Activated CD4-positive, alpha-beta memory T cell treated with anti-CD3 and anti-CD28 coated beads, Interleukin-2, amount 10 ng/mL, durations not matched to agents 7 days and 5 days (primary cell): ENCODE data around the gene DHX30. TPM values are rescaled to one million over a fixed set of nuclear protein-coding genes. Genes with fewer than 3 reads are reported as not detected.

Experiments
- CTCF ChIA-PET: fragments of 350-600 bp; sonication (Branson Sonifier 250); formaldehyde crosslinking; loops from one replicate; lab custom pipeline; 2021; ENCODE audit warnings: antibody characterized with exemption, inconsistent platforms; lab: Charles Lee
- POLR2A ChIA-PET: fragments of 350-600 bp; sonication (Branson Sonifier 250); formaldehyde crosslinking; loops from one replicate; lab custom pipeline; 2021; ENCODE audit warnings: antibody characterized with exemption; lab: Charles Lee
- DNase-seq: peaks from one replicate; pipeline ENCODE4 v3.0.0-alpha.2; 2020
- H3K27ac Mint-ChIP-seq: one replicate; pipeline ENCODE4 v1.8.0; 2021; ENCODE audit warnings: mild to moderate bottlenecking, mixed read lengths
- H3K27me3 Mint-ChIP-seq: one replicate; pipeline ENCODE4 v1.8.0; 2021; ENCODE audit warnings: mixed read lengths
- H3K36me3 Mint-ChIP-seq: one replicate; pipeline ENCODE4 v1.8.0; 2021; ENCODE audit warnings: low read depth, mixed read lengths
- H3K4me1 Mint-ChIP-seq: one replicate; pipeline ENCODE4 v1.8.0; 2021; ENCODE audit warnings: mixed read lengths
- H3K4me3 Mint-ChIP-seq: one replicate; pipeline ENCODE4 v1.8.0; 2021; ENCODE audit warnings: mild to moderate bottlenecking, mixed read lengths
- H3K9me3 Mint-ChIP-seq: one replicate; pipeline ENCODE4 v1.8.0; 2021; ENCODE audit warnings: mixed read lengths
- total RNA-seq, 2 experiments: library from RNA; stranded (reverse); gene quantifications; one replicate each; pipeline ENCODE4 v1.2.3, GENCODE V29; 2021

The DHX30 gene
- total RNA-seq, 2 experiments from 2014 or later, result 62.0 to 63.0 TPM

DNA sequence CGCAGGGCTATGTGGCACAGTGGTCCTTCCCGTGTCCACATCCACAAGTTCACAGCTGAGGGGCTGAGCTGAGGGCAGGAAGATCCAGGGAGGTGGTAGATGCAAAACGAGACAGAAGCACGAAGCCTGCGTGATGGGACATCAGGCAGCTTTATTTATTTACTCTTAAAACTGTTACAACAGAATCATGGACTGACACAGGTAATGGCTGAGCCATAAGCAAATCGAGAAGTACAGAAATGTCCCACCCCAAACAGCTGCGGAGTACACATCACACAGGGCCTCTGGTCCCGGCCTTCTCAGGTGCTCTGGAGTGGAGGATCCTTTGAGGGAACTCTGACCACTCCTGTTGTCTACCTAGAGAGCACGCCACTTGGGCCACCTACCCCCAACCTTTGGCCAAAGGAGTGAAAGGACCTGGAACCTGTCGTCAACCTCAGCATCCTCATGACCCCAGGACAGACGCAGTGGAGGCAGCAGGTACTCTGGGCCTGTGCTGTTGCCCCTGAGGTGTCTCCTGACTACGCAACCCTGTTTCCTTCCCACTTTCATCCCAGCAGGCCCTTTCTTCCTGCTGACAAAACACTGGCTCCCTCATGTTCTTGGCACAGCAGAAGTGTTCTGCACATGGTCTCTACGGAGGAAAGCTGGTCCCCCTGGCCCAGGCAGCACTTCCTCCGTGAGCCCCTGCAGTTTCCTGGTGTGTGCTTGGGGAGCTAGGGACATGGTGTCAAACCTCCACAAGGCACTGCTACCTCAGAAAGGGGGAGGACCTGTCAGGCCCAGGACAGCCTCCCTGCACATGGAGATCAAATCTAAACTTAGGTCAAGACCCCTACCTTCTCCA is 47.8 kb downstream of the DHX30 start:
- DNase-seq, result no peak
- no peaks in the 10 kb centered on the region for H3K9me3 Mint-ChIP-seq
- H3K27me3 Mint-ChIP-seq, result no peaks in the 10 kb centered on the region
- peak overlapping the region; percentile 21 for H3K27ac Mint-ChIP-seq
- no peak overlapping the region for H3K4me3 Mint-ChIP-seq
- no peaks in the 10 kb centered on the region for H3K4me1 Mint-ChIP-seq
- POLR2A ChIA-PET, result no interaction called here
- peaks cover 36% of the 10 kb centered on the region for H3K36me3 Mint-ChIP-seq
- CTCF ChIA-PET, result no interaction called here

DNA sequence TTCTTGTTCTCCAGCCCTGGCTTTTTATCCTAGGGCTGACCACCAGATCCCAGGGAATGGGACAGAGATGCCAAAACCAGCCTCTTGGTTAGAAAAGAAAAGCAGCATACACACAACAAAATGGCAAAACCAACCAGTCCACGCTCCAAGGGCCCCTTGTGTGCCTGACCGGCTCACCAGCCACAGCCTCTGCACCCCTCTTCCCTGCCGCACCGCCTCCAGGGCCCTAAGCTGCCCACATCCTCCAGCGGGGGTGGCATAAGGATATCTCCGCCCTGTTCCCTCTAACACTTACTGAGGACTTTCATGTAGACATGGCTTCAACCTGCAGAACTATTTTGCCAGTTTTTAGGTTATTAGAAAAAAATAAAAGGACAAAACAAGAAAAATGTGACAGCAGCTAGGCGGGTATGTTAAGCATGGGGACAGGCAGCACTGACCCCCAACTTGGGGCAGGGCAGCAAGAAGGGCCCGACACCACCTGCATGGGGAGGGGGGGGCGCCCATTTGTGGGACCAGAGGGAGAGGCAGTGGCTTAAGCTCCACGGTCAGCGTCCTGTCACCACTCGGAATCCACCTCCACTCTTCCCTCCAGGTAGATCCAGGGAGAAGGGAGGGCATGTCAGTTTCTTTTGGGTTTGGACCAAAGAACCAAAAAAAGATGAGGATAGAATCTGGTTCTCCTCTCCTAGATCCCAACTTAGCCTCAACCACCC is 49.1 kb downstream of the DHX30 start:
- Mint-ChIP-seq H3K9me3 (no peaks in the 10 kb centered on the region), H3K4me1 (no peaks in the 10 kb centered on the region), H3K4me3 (no peak overlapping the region), H3K36me3 (peaks cover 34% of the 10 kb centered on the region), H3K27ac (no peak overlapping the region), H3K27me3 (no peaks in the 10 kb centered on the region)
- ChIA-PET POLR2A (no interaction called here), CTCF (no interaction called here)
- DNase-seq, result no peak

DNA sequence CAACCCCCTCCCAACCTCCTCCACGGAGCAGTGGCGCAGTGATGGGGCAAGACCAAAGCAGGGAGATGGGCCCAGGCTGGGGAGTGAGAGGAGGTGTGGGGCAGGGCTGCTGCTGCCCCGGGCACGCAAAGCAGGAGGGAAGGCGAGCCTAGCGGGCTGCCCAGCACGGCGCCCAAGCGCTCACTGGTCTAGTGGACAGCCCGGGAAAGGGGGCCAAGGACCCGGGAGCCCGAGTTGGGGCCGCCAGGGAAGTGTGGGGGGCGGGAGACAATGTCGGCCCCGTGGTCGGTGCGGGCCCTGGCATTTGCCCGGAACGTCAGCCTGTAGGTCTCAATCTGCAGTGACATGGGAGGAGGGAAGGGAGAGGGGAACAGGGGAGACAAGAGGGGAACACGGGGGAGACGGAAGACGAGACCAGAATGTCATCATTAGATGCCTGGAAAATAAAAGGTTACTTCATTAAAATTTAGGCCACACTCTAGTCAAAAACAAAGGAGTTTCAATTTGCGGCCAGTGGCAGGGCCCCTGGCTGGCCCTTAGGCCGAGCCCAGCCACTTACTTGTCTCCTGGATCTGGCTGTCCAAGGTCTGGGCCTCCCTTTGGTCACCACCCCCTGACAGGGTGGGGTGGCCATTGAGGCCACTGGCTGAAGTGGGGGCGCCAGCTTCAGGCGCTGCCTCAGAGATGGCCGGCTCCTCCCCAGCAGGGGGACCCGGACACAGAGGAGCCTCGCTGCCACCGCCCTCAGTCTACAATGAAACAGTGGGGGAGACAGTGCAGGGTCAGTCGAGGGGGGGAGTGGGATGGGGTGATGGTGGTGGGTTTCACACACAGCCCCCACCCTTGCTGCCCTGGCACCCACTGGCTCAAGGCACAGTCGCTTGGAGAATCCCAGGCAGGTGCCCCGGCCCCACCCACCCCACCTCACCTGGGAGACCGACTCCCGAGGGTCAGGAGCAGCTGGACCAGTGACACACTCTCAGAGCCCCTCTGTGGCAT is 50.0 kb downstream of the DHX30 start:
- H3K4me1 Mint-ChIP-seq, result no peaks in the 10 kb centered on the region
- POLR2A ChIA-PET, result no interaction called here

DNA sequence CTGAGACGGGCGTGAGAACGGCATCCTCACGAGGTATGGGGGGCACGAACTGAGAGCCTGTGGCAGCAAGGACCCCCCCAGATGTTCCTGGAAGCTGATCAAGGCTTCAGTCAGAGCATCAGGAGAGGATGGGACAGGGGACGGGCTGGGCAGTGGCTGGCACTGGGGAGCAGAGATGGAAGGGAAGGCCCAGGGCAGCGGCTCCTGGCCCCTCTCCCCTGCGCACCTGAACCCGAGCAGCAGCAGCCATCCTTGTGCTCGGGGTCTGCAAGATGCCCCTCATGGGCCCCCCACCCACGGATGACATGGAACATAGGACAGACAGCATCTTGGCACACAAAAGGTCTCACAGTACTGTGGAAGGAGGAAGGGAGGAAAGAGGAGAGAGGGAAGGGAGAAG is 51.3 kb downstream of the DHX30 start:
- H3K4me1 Mint-ChIP-seq, result no peaks in the 10 kb centered on the region
- H3K27ac Mint-ChIP-seq, result no peak overlapping the region
- DNase-seq, result no peak
- peaks cover 23% of the 10 kb centered on the region for H3K36me3 Mint-ChIP-seq
- no peaks in the 10 kb centered on the region for H3K9me3 Mint-ChIP-seq
- H3K27me3 Mint-ChIP-seq, result no peaks in the 10 kb centered on the region
- CTCF ChIA-PET, result no interaction called here
- POLR2A ChIA-PET, result no interaction called here
- no peak overlapping the region for H3K4me3 Mint-ChIP-seq

More for the DNA sequence above, 50.0 kb downstream of the DHX30 start:
- H3K9me3 Mint-ChIP-seq, result no peaks in the 10 kb centered on the region
- CTCF ChIA-PET, result no interaction called here
- H3K27me3 Mint-ChIP-seq, result no peaks in the 10 kb centered on the region
- no peak overlapping the region for H3K4me3 Mint-ChIP-seq
- no peak for DNase-seq
- H3K36me3 Mint-ChIP-seq, result peaks cover 27% of the 10 kb centered on the region
- no peak overlapping the region for H3K27ac Mint-ChIP-seq

DNA sequence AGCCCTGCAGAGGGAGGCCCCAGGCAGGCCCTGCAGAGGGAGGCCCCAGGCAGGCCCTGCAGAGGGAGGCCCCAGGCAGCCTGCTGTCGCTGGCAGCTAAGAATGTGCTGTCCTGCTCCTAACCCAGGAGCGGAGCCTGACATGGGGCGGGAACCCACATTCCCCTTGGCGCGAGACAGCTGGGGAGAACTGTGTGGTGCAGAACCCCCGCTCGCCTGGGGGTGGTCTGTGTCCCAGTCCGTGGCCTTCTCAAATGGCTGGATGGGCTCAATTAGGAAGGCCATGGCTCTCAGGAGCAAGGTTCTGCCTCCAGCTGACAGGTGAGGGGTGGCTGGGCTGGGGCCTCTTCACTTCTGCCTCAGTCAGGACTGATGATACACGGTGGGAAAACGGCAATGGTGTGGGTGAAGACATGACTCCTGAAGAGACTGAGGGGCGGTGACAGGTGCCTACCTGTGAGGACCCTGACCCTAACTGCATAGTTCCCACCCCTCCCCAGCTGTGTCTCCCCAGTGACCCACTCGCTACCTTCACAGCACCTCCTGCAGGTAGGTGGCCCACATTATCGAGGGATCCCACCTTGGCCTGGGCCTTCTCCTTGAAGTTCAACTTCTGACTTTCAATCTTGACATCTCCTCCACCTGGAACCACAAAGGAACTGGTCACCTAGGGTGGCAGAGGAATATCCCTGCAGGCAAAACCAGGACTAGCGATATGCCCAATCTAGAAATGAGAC is 52.0 kb downstream of the DHX30 start:
- DNase-seq, result no peak
- Mint-ChIP-seq H3K27me3 (no peaks in the 10 kb centered on the region), H3K27ac (no peak overlapping the region), H3K4me3 (no peak overlapping the region), H3K4me1 (no peaks in the 10 kb centered on the region), H3K9me3 (no peaks in the 10 kb centered on the region), H3K36me3 (peaks cover 20% of the 10 kb centered on the region)
- ChIA-PET CTCF (no interaction called here), POLR2A (no interaction called here)

DNA sequence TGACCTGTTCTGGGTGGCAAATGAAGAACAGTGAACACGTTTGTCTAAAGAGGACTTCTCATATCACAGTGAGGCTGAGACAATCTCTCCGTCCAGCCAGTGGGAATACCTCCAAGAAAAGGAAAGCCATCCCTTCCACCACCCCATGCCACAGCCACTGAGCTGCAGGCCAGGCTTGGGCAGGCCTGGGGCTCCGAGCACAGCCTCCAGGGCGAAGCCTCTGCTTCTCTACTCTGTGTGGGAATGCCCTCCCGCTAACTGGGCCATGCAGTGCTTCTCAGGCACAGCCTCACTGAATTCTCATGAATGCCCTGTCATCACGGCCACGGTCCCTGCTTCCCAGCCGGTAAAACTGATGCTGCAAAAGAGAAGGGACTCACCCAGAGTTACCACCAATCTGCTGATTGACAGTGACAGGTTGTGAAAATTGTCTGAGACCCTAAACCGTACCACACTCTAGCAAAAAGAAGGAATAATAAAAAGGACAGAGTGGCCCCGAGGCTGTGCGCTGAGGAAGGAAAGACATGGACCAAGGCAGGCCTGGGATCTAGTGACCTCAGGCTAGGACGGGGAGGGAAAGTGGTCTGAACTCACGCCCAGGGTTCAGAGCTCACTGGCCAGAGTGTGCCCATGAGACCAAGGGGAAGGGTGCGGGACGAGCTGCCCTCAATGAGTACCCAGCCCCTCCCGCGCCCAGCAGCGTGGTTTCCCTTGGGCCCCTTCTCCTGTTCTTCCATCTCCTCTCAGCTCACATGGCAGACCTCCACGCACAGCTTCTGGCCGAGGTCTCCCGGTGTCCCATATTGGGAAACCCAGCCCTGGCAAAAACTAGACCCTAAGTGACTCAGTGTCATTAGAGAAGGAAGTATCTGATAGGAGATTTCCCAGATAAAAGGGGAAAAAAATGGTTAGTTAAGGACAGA is 52.8 kb downstream of the DHX30 start:
- H3K4me3 Mint-ChIP-seq, result no peak overlapping the region
- ChIA-PET CTCF (no interaction called here), POLR2A (no interaction called here)
- no peaks in the 10 kb centered on the region for H3K27me3 Mint-ChIP-seq
- DNase-seq, result no peak
- H3K4me1 Mint-ChIP-seq, result no peaks in the 10 kb centered on the region
- no peaks in the 10 kb centered on the region for H3K9me3 Mint-ChIP-seq
- H3K36me3 Mint-ChIP-seq, result peaks cover 16% of the 10 kb centered on the region
- no peak overlapping the region for H3K27ac Mint-ChIP-seq

DNA sequence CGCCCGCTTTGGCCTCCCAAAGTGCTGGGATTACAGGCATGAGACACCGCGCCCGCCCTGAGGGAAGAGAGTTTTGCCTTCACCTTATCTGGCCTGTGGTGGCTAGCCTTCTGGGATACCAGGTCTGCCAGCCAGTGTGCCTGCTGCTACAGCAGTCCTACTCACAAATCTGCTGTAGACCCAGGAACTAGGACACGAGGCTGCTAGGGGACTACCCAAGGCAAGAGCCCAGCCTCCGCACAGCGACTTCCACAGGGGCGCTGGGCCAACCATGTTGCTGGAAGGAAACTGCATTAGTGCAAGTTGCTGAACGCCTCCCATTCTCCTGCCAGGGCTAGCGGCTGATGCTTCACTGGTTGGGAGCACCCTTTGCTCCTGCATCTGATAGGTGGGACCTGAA is 53.7 kb downstream of the DHX30 start:
- H3K27ac Mint-ChIP-seq, result no peak overlapping the region
- ChIA-PET POLR2A (no interaction called here), CTCF (no interaction called here)
- H3K27me3 Mint-ChIP-seq, result no peaks in the 10 kb centered on the region
- H3K36me3 Mint-ChIP-seq, result peaks cover 16% of the 10 kb centered on the region
- no peaks in the 10 kb centered on the region for H3K9me3 Mint-ChIP-seq
- no peak for DNase-seq
- H3K4me1 Mint-ChIP-seq, result no peaks in the 10 kb centered on the region
- H3K4me3 Mint-ChIP-seq, result no peak overlapping the region

DNA sequence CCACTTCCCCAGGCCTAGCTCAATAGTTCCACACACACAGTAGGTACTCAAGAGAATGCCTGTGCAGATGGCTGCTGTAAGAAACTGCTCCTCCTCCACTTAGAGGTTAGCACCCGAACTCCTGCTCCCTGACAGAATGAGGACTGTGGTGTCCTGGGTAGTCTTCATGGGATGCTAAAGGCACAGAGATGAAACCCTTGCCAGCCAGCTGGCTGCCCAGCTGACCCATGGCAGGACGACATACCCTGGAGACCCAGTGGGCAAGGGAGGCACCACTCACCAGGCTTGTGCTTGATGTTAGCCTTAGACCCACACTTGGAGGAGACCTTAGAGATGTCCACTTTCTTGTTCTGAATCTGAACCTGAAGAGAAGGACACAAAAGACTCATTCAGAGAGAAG is 54.2 kb downstream of the DHX30 start:
- H3K36me3 Mint-ChIP-seq, result peaks cover 16% of the 10 kb centered on the region

DNA sequence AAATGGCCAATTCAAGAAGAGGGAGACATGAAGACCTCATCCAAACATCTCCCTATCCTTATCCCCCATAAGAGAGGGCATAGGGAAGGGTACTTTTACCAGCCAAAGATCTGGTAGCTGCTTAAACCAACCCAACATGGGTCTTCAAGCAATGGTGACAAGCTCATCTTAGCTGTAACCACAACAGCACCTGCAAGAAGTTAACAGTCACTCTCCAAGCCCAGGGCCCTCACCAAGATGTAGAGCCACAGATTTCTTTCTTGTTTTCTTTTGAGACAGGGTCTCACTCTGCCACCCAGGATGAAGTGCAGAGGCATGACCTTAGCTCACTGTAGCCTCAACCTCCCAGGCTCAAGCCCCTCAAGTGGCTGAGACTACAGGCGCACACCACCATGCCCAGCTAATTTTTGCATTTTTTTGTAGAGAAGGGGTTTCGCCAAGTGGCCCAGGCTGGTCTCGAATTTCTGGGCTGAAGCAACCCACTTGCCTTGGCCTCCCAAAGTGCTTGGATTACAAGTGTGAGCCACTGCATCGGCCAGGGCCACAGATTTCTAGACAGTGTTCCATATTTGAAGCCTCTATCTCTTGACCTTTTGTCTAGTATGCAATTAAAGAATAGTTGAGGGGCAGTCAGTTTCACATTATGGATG is 57.1 kb downstream of the DHX30 start:
- H3K9me3 Mint-ChIP-seq, result no peaks in the 10 kb centered on the region
- no peaks in the 10 kb centered on the region for H3K27me3 Mint-ChIP-seq
- DNase-seq, result no peak
- no peaks in the 10 kb centered on the region for H3K4me1 Mint-ChIP-seq
- H3K36me3 Mint-ChIP-seq, result peaks cover 13% of the 10 kb centered on the region
- ChIA-PET POLR2A (no interaction called here), CTCF (interaction anchor here (1.1 to 1.6 kb wide), 2 partner anchors 22 to 130 kb away, joined by 3 to 4 read pairs; no protein-coding TSS in a partner anchor)
- no peak overlapping the region for H3K4me3 Mint-ChIP-seq
- no peak overlapping the region for H3K27ac Mint-ChIP-seq

More for the DNA sequence above, 54.2 kb downstream of the DHX30 start:
- Mint-ChIP-seq H3K4me3 (no peak overlapping the region), H3K27ac (no peak overlapping the region), H3K27me3 (no peaks in the 10 kb centered on the region), H3K9me3 (no peaks in the 10 kb centered on the region), H3K4me1 (no peaks in the 10 kb centered on the region)
- DNase-seq, result no peak
- ChIA-PET POLR2A (no interaction called here), CTCF (interaction anchor here (1.0 kb wide), 1 partner anchor 294 kb away, joined by 3 read pairs; no protein-coding TSS in a partner anchor)

DNA sequence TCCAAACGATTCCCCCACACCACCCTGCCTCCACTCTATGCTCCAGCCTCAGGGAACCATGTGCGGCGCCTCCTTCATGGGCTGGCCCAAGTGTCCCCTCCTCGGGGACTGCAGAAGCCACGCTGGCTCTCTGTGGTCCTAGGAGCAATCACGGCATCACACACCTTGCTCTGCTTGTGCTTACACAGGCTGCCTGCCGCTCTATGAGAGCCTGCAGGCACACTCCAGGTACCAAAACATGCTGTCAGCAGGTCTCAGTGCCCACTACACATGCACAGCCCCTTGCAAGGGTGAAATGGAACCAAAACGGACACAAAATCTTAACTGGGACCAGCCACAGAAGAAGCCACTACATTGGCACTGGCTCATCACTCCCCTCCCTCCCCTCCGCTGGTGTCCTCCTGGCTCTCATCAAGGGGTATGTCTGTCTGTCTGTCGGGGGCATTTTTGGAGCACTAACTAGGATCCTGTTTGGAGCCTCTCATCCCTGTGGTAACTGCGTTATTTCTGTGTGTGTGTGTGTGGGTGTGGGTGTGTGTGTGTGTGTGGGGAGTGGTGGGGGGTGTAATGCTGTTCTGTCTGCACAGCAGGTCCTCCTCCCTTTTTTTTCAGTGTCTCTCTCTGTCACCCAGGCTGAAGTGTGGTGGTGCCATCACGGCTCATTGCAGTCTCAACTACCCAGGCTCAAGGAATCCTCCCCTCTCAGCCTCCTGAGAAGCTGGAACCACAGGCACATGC is 60.6 kb downstream of the DHX30 start:
- H3K4me3 Mint-ChIP-seq, result no peak overlapping the region
- peaks cover 13% of the 10 kb centered on the region for H3K36me3 Mint-ChIP-seq
- CTCF ChIA-PET, result interaction anchor here (1.3 kb wide), 1 partner anchor 26 kb away, joined by 3 read pairs; no protein-coding TSS in a partner anchor
- POLR2A ChIA-PET, result no interaction called here
- no peaks in the 10 kb centered on the region for H3K4me1 Mint-ChIP-seq
- H3K27ac Mint-ChIP-seq, result no peak overlapping the region
- H3K9me3 Mint-ChIP-seq, result no peaks in the 10 kb centered on the region
- no peaks in the 10 kb centered on the region for H3K27me3 Mint-ChIP-seq
- DNase-seq, result no peak
